ENCODE data around the gene SPDYE3.
"Not testable (repeated sequence)": the region's sequence is repeated elsewhere in the genome, so short reads cannot be mapped to it uniquely, and the experiment has no call there.

GRCh38 chr7:100265851-100266250, 41.7 kb upstream of the SPDYE3 start:
- not testable (repeated sequence) for TF ChIP-seq NR2C2 (CRISPR knock-in tag; IDR thresholded peaks at IDR 0.05); ATF3 (CRISPR knock-in tag; conservative IDR thresholded peaks at IDR 0.05)
